NT2/D1 (cell line): Measurements from ENCODE around the gene RSPH6A.

Experiments used
- SUZ12 ChIP-seq: IDR thresholded peaks from 2 replicates; pipeline ENCODE4 v1.6.1; 2011; ENCODE audit not compliant: insufficient read length, insufficient read depth; ENCODE audit errors: extremely low read depth
- ZNF274 ChIP-seq: IDR thresholded peaks from 2 replicates; pipeline ENCODE4 v1.6.1; 2011; ENCODE audit warnings: mild to moderate bottlenecking, low read depth, low read length

DNA sequence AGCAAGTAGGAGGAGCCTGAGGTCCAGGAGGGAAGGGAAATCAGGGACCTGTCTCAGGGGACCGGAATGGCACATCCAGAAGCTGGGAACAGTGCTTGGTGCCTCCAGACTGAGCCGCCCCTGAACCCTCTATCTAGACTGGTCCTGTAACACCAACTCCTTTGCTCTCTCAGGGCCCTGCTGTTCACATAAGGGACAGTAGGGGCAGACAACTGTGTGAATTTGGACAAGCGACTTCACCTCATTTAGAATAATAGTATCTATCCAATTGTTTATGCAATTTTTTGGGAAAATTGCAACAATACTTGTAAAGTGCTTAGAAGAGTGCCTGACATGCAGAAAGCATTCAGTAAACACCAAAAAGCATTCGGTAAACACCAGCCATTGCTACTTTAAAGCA lies 33.8 kb upstream of the RSPH6A start:
- TF ChIP-seq ZNF274 (no peak), SUZ12 (no peak)
